H1 (cell line): ENCODE data around the gene C12orf42. TPM values are rescaled to one million over a fixed set of nuclear protein-coding genes. Genes with fewer than 3 reads are reported as not detected.

Experiments used
- CTCF ChIA-PET: fragments of 300-600 bp; sonication (Branson Sonifier 250); formaldehyde crosslinking; loops from one replicate; lab custom pipeline; 2021; ENCODE audit not compliant: partially characterized antibody; lab: Charles Lee
- POLR2A ChIA-PET: fragments of 300-600 bp; sonication (Branson Sonifier 250); formaldehyde crosslinking; loops from one replicate; lab custom pipeline; 2021; ENCODE audit warnings: inconsistent platforms; ENCODE audit not compliant: partially characterized antibody; lab: Charles Lee
- DNase-seq, 2 experiments: peaks; one replicate each; pipeline versions ENCODE4 v3.0.0 to v3.0.0-alpha.2; 2010 to 2022; ENCODE audit warnings: low spot score in 2 of 2, low read depth in 1 of 2, mixed read lengths in 1 of 2
- FAIRE-seq: peaks from 2 replicates; lab custom pipeline; 2011; peaks lifted over from hg19 to GRCh38; lab: Jason Lieb, UNC
- H2AFZ ChIP-seq: 2 replicates; pipeline ENCODE4 v1.8.1; 2012; ENCODE audit warnings: low read length, inconsistent platforms
- H2AK5ac ChIP-seq: 2 replicates; pipeline ENCODE4 v1.6.1; 2013; ENCODE audit warnings: low read depth, low read length
- H2BK120ac ChIP-seq: replicated peaks from 2 replicates; pipeline ENCODE3; 2013; ENCODE audit warnings: low read depth, low read length, inconsistent platforms
- H2BK12ac ChIP-seq: 2 replicates; pipeline ENCODE4 v1.6.1; 2013; ENCODE audit warnings: low read depth, low read length
- H2BK15ac ChIP-seq: 2 replicates; pipeline ENCODE4 v1.6.1; 2013; ENCODE audit warnings: low read length
- H2BK20ac ChIP-seq: 2 replicates; pipeline ENCODE4 v1.6.1; 2013; ENCODE audit warnings: low read length
- H2BK5ac ChIP-seq: 2 replicates; pipeline ENCODE4 v1.6.1; 2013; ENCODE audit warnings: low read depth, low read length
- H3K14ac ChIP-seq: 2 replicates; pipeline ENCODE4 v1.6.1; 2013; ENCODE audit warnings: inconsistent platforms; ENCODE audit not compliant: insufficient read length
- H3K18ac ChIP-seq: 2 replicates; pipeline ENCODE4 v1.6.1; 2013; ENCODE audit warnings: low read length; ENCODE audit errors: extremely low read depth
- H3K23ac ChIP-seq: 2 replicates; pipeline ENCODE4 v1.6.1; 2013; ENCODE audit warnings: inconsistent platforms; ENCODE audit not compliant: insufficient read length
- H3K23me2 ChIP-seq: 2 replicates; pipeline ENCODE4 v1.6.1; 2013; ENCODE audit warnings: low read depth, low read length
- H3K27ac ChIP-seq: 2 replicates; pipeline ENCODE4 v1.6.1; 2011; ENCODE audit warnings: low read depth, low read length, inconsistent platforms
- H3K27me3 ChIP-seq, 4 experiments: replicated peaks in 1 of 4; 1 replicate in 1 of 4; 2 replicates in 3 of 4; pipeline versions ENCODE4 v1.6.1 to v1.8.1; 2011 to 2013; ENCODE audit warnings: low read length in 3 of 4, mild to moderate bottlenecking in 3 of 4, inconsistent platforms in 2 of 4, mixed read lengths in 2 of 4, moderate library complexity in 1 of 4; ENCODE audit not compliant: control insufficient read depth in 3 of 4, insufficient read depth in 3 of 4; ENCODE audit errors: extremely low read depth in 1 of 4
- H3K36me3 ChIP-seq, 4 experiments: 2 replicates each; pipeline versions ENCODE4 v1.6.1 to v1.8.1; 2011 to 2013; ENCODE audit warnings: mild to moderate bottlenecking in 4 of 4, low read length in 3 of 4, moderate library complexity in 2 of 4, control low read depth in 1 of 4, inconsistent platforms in 1 of 4; ENCODE audit not compliant: insufficient read depth in 4 of 4, control insufficient read depth in 2 of 4
- H3K4ac ChIP-seq: replicated peaks from 2 replicates; pipeline ENCODE3; 2013; ENCODE audit warnings: low read length, low read depth, mixed read lengths, inconsistent platforms; ENCODE audit not compliant: insufficient read length
- H3K4me1 ChIP-seq, 4 experiments: replicated peaks in 1 of 4; 1 replicate in 1 of 4; 2 replicates in 3 of 4; pipeline versions ENCODE4 v1.6.1 to v1.8.1; 2011 to 2013; ENCODE audit warnings: low read length in 3 of 4, inconsistent platforms in 2 of 4, mixed read lengths in 1 of 4; ENCODE audit not compliant: insufficient read depth in 4 of 4, control insufficient read depth in 3 of 4
- H3K4me2 ChIP-seq, 2 experiments: 2 replicates each; pipeline versions ENCODE4 v1.6.1 to v1.8.1; 2011 to 2013; ENCODE audit warnings: low read depth in 2 of 2, low read length in 2 of 2, control low read depth in 1 of 2, inconsistent platforms in 1 of 2, mild to moderate bottlenecking in 1 of 2; ENCODE audit not compliant: insufficient read depth in 1 of 2
- H3K4me3 ChIP-seq, 4 experiments: fragments of 200-600, 300-600 bp in 1 of 4; sonication (generic), shearing (Covaris generic), sonication (Bioruptor Twin) in 1 of 4; 2 replicates each; pipeline versions ENCODE4 v1.5.1 to v1.8.1; 2011 to 2016; ENCODE audit warnings: low read length in 4 of 4, low read depth in 3 of 4, control low read depth in 2 of 4, inconsistent platforms in 2 of 4, mild to moderate bottlenecking in 2 of 4, mixed read lengths in 1 of 4, moderate library complexity in 1 of 4; ENCODE audit not compliant: insufficient read depth in 2 of 4; ENCODE audit errors: extremely low read depth in 1 of 4
- H3K56ac ChIP-seq: replicated peaks from 2 replicates; pipeline ENCODE3; 2013; ENCODE audit warnings: low read depth, mild to moderate bottlenecking, mixed read lengths, low read length, inconsistent platforms; ENCODE audit not compliant: insufficient read length
- H3K79me1 ChIP-seq: 2 replicates; pipeline ENCODE4 v1.6.1; 2013; ENCODE audit warnings: low read depth, low read length, control low read depth
- H3K79me2 ChIP-seq, 2 experiments: 2 replicates each; pipeline versions ENCODE4 v1.6.1 to v1.8.1; 2012 to 2013; ENCODE audit warnings: low read length in 2 of 2, mild to moderate bottlenecking in 2 of 2, inconsistent platforms in 1 of 2; ENCODE audit not compliant: insufficient read depth in 2 of 2, control insufficient read depth in 1 of 2
- H3K9ac ChIP-seq, 4 experiments: replicated peaks in 1 of 4; 1 replicate in 1 of 4; 2 replicates in 3 of 4; pipeline versions ENCODE4 v1.6.1 to v1.8.1; 2011 to 2013; ENCODE audit warnings: low read depth in 3 of 4, low read length in 3 of 4, control low read depth in 2 of 4, mild to moderate bottlenecking in 2 of 4, moderate library complexity in 2 of 4, inconsistent platforms in 1 of 4; ENCODE audit errors: extremely low read depth in 1 of 4
- H3K9me3 ChIP-seq, 2 experiments: 2 replicates each; pipeline versions ENCODE4 v1.6.1 to v1.8.1; 2012 to 2013; ENCODE audit warnings: mild to moderate bottlenecking in 2 of 2, moderate library complexity in 2 of 2, control low read depth in 1 of 2, inconsistent platforms in 1 of 2, low read depth in 1 of 2, low read length in 1 of 2, mixed read lengths in 1 of 2; ENCODE audit not compliant: insufficient read depth in 2 of 2
- H4K20me1 ChIP-seq, 2 experiments: replicated peaks in 1 of 2; 2 replicates each; pipeline versions ENCODE3 to v1.8.1; 2011 to 2013; ENCODE audit warnings: inconsistent platforms in 2 of 2, low read length in 2 of 2, mild to moderate bottlenecking in 1 of 2; ENCODE audit not compliant: insufficient read depth in 2 of 2, control insufficient read depth in 1 of 2
- H4K5ac ChIP-seq: 2 replicates; pipeline ENCODE4 v1.6.1; 2013; ENCODE audit warnings: low read length, low read depth, mixed read lengths, inconsistent platforms; ENCODE audit not compliant: insufficient read length
- H4K8ac ChIP-seq: 2 replicates; pipeline ENCODE4 v1.8.0; 2013; ENCODE audit warnings: mild to moderate bottlenecking, moderate library complexity, low read length, inconsistent platforms; ENCODE audit not compliant: insufficient read depth; ENCODE audit errors: extremely low read depth
- H4K91ac ChIP-seq: replicated peaks from 2 replicates; pipeline ENCODE3; 2013; ENCODE audit warnings: low read length, mixed read lengths, inconsistent platforms; ENCODE audit not compliant: insufficient read length
- ASH2L ChIP-seq: fragments of 200-600, 300-600 bp; sonication (generic); IDR thresholded peaks from one replicate; pipeline ENCODE4 v1.7.1; 2017; ENCODE audit warnings: low read length
- CTBP2 ChIP-seq: IDR thresholded peaks from 2 replicates; pipeline ENCODE4 v1.7.0; 2011; ENCODE audit warnings: borderline replicate concordance, mild to moderate bottlenecking, moderate library complexity, mixed read lengths, low read length; ENCODE audit not compliant: insufficient read depth, insufficient read length
- NANOG ChIP-seq: IDR thresholded peaks from 2 replicates; pipeline ENCODE4 v1.6.1; 2011; ENCODE audit warnings: low read length, low read depth, mild to moderate bottlenecking, inconsistent platforms; ENCODE audit not compliant: insufficient read depth, poor library complexity, severe bottlenecking
- TEAD4 ChIP-seq: IDR thresholded peaks from 2 replicates; pipeline ENCODE4 v1.6.1; 2012; ENCODE audit warnings: low read depth, low read length, inconsistent platforms, mixed read lengths
- polyA plus RNA-seq, 7 experiments: library from polyadenylated mRNA; depleted of rRNA in 3 of 7; stranded (reverse) in 5 of 7; unstranded in 2 of 7; fragments of >200 nt in 5 of 7; fragments of 200-250 nt in 2 of 7; gene quantifications; 1 replicate in 5 of 7; 2 replicates in 1 of 7; 4 replicates in 1 of 7; pipeline versions ENCODE4 v1.2.1 to v1.2.3, GENCODE V29; 2011 to 2013; ENCODE audit warnings: missing spikeins in 2 of 7, mixed read lengths in 2 of 7
- total RNA-seq: library from RNA; stranded (reverse); fragmentation: NEBNext Ultra II Directional; extraction: Animal tissue kit (Norgen Biotek cat#: 25700); gene quantifications from 2 replicates; pipeline ENCODE4 v1.2.1, GENCODE V29; 2021
- TF ChIP-seq, protein P1 (sequence below): IDR thresholded peaks from 2 replicates; pipeline ENCODE4 v1.6.1; 2012; ENCODE audit warnings: inconsistent platforms

The C12orf42 gene
- total and polyA plus RNA-seq, 2 of the 8 experiments (the other 6 are each of a cell fraction or from before 2014, with no cell fraction given), result 0.05 TPM; not detected in 1

DNA sequence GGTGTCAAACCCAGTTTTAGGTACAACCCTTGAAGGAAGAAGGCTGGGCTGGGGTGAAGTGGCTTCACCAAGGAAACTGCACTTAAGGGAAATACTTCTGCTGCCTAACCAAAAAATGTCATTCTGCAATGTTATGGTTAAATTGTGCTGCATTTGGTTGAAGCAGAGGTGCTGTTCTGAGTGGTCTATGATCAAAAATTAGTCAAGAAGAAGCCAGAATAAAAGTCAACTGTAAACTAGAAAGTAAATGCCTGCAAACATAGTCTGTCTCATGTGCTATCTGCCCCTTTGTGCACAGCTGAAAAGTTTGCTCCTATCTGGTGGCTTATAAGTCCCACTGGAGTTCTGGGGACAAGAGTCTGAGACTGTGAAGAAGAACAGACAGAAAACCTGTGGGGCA, 158.8 kb downstream of the C12orf42 start:
- Histone ChIP-seq H3K4me1 (peaks cover 0 to 3% (median 0%) of the 10 kb centered on the region in 4 experiments; a peak in 2 of 7 replicates), H3K9me3 (no peaks in the 10 kb centered on the region), H2AFZ (no peak overlapping the region), H3K4ac (no peak overlapping the region), H4K20me1 (no peaks in the 10 kb centered on the region), H2BK12ac (no peak overlapping the region), H4K5ac (no peak overlapping the region), H3K14ac (no peak overlapping the region), H3K23me2 (no peaks in the 10 kb centered on the region), H2AK5ac (no peak overlapping the region), H3K79me1 (no peaks in the 10 kb centered on the region), H3K4me2 (no peak overlapping the region), H3K27ac (no peak overlapping the region), H2BK5ac (no peak overlapping the region), H3K9ac (no peak overlapping the region), H3K27me3 (no peaks in the 10 kb centered on the region), H4K8ac (no peak overlapping the region), H3K36me3 (no peaks in the 10 kb centered on the region), H2BK20ac (no peak overlapping the region), H3K4me3 (no peak overlapping the region), H2BK120ac (no peak overlapping the region), H3K56ac (no peak overlapping the region), H4K91ac (no peak overlapping the region), H3K79me2 (no peaks in the 10 kb centered on the region), H2BK15ac (no peak overlapping the region), H3K23ac (no peak overlapping the region), H3K18ac (no peak overlapping the region)
- CTCF ChIA-PET, result interaction anchor here (1.4 kb wide), 1 partner anchor 388 kb away, joined by 4 read pairs; no protein-coding TSS in a partner anchor
- FAIRE-seq (no peak), DNase-seq (no peak)
- TF ChIP-seq CTBP2, result no peak
- no peak for TF ChIP-seq ASH2L
- no peak for TF ChIP-seq NANOG
- TF ChIP-seq TEAD4, result no peak
- TF ChIP-seq, protein P1, sequence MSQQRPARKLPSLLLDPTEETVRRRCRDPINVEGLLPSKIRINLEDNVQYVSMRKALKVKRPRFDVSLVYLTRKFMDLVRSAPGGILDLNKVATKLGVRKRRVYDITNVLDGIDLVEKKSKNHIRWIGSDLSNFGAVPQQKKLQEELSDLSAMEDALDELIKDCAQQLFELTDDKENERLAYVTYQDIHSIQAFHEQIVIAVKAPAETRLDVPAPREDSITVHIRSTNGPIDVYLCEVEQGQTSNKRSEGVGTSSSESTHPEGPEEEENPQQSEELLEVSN, result no peak
- POLR2A ChIA-PET, result no interaction called here
